SK-MEL-5 (cell line): ENCODE measurements around the gene NBEAL2. TPM values are rescaled to one million over a fixed set of nuclear protein-coding genes. Genes with fewer than 3 reads are reported as not detected.
"Not testable (repeated sequence)": the region's sequence is repeated elsewhere in the genome, so short reads cannot be mapped to it uniquely, and the experiment has no call there.

ENCODE experiments used
- DNase-seq: peaks from one replicate; pipeline ENCODE4 v3.0.0-alpha.2; 2016; ENCODE audit warnings: low read depth, low spot score
- in situ Hi-C: cut with HindIII; loops from 2 replicates; pipeline ENCODE4 v1.10.0; 2016; ENCODE audit warnings: low sequenced_read_pairs, high pct_unique_total_duplicates, low pct_unique_long_range_greater_than_20kb
- total RNA-seq: library from RNA; depleted of rRNA; stranded (reverse); fragments of >200 nt; shearing (Covaris generic); gene quantifications from 2 replicates; pipeline ENCODE4 v1.2.3, GENCODE V29; 2014

NBEAL2 gene
- total RNA-seq, 1 experiment from 2014 or later, result 6.1 TPM

DNA sequence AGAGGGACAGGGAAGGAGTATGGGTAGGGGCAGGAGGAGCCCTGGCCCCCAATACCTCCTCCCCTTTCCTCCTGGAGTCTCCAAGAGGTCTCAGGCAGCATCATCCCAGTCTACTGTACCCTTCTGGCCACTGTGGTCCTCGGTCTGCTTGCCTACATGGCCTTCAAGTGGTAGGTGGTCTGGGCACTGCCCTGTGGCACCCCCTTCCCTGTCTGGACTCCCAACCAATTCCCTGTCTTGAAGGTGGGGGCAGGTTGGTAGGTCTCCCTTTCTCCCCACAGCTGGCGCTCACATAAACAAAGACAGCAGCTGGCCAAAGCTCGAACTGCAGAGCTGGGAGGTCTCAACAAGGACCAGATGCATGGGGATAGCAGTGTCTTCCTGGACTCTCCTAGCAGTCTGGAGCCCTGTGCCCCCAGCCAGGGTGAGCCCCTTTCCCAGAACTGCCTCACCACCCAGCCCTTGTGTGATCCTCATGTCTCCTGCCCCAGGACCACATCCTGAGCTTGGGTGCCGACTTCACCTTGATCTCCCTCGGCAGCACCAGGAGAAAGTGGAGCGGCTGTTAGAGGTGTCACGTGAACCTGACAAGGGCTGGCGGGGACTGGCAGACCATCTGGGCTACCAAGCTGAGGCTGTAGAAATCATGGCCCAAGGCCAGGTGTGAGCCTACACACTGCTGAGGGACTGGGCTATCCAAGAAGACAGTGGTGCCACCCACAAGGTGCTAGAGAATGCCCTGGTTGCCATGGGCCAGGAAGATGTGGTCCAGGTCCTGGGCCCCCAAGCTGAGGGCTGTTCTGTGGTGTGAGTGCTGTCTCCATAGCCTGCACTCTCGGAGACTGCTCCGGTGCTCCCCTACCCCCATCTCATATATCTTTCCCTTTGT is 33.1 kb downstream of the NBEAL2 start:
- in situ Hi-C loops, result no loop called here

DNA sequence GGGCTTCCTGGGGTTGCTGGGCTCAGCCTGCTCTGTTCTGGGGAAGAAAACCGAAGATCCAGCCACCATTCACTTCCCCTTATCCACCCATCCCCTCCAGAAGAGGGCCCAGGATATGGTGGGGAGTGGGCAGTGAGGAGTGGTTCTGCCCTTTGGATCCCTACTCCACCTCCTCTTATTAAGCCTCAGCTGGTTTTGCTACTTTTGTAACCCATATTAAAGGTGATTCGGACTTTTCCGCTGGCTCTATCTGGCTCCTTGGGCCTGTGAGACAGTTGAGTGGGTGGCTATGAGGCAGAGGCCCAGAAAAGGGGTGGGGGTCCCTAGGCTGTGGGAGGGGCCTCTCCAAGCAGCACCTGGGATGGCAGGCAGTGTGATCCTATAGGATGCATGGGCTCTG is 33.8 kb downstream of the NBEAL2 start:
- no peak for DNase-seq
- in situ Hi-C loops, result no loop called here

More for the DNA sequence above, 33.1 kb downstream of the NBEAL2 start:
- DNase-seq, result no peak

DNA sequence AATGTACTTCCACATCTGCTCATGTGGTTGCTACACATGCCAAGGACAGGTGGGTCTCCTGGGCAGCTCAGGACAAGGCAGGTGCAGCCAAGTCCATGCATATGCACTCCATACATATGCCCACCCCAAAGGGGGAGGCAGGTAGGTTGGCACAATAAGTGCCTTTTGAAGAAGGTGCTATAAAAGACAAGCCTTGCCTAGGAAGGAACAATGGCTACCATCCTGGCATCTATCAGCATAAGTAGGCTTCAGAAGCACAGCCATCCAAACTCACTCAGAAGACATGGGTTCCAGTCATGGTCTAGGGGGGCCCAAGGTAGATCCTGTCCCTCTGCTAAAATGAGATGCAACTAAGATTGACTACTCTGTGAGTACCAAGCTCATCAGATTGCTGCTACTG is 34.6 kb downstream of the NBEAL2 start:
- in situ Hi-C loops, result no loop called here
- DNase-seq, result no peak

DNA sequence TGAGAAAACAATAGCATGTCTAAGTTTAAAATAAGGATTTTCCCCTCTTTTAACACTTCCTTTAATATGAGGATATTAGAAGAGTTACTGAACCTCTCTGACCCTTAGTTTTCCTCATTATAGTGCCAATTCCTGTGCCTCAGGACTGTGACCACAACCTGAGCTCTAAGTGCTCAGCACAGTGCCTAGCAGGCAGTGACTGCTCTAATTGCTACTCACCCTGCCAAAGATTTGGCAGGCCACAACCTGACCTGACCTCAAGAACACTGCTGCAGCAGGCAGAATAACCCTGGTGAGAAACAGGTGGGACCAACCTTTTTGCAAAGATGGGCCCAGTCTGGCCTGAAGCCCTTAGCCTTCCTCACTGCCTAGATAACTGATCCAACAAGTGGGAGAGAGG is 35.7 kb downstream of the NBEAL2 start:
- no peak for DNase-seq
- in situ Hi-C loops, result no loop called here

DNA sequence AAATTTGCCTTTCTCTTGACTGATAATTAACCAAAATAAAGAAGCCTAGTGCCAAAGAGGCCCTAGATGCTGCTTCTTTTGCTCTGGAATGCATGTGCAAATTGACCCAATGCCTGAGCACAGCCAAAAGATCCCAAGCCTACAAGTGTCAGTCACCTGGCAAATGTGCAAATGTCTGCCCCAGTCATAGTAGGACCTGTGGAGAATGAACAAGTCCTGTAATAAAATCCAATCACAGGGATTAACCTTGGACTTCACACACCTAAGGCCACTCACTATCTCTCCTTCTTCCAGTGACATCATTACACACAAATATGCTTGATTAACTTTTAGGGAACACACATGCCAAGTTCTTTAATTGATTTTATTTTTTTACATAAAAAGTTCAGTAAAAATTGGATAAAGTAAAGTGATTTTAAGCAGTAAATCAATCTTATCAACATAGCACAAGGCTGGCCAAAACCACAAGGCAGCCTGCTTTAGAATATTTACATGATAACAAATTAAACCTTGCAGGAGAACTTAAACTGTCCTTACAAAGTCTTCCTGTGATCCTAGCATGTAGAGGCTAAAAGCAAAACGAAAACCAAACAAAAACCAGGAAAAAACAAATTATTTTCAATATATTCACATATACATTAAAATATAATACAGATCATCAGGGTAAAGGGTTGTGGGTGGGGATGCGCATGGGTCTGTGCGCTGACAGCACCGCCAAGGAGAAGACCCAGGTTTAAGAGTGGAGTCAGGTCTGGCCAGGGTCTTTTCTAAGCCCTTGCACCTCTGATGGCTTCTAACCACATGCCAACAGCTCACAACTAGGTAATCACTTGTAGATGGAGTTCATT is 36.8 kb downstream of the NBEAL2 start:
- in situ Hi-C loops, result no loop called here
- no peak for DNase-seq

DNA sequence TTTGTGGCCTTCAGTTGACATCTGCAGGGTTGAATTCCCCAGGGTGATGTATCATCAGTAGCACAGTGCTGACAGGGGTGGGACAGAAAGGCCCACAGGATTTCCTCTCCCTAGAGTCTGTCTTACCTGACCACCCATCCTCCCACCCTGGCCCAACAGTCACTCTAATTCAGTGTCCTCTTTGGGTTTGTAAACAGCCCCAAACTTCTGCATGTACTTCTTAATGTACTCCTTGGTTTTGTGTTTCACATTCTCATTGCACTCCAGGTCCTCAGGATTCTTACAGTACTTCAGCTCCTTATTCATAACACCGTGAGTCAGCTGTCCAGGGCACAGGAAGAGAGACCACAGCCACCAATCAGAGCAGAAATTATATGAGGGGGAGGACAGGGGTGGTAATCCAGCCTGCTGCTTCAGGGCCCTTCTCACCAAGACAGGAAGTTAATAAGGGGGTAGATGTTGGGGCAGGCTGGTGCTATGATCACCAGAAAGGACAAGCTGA is 37.5 kb downstream of the NBEAL2 start:
- in situ Hi-C loops, result no loop called here
- DNase-seq, result no peak

DNA sequence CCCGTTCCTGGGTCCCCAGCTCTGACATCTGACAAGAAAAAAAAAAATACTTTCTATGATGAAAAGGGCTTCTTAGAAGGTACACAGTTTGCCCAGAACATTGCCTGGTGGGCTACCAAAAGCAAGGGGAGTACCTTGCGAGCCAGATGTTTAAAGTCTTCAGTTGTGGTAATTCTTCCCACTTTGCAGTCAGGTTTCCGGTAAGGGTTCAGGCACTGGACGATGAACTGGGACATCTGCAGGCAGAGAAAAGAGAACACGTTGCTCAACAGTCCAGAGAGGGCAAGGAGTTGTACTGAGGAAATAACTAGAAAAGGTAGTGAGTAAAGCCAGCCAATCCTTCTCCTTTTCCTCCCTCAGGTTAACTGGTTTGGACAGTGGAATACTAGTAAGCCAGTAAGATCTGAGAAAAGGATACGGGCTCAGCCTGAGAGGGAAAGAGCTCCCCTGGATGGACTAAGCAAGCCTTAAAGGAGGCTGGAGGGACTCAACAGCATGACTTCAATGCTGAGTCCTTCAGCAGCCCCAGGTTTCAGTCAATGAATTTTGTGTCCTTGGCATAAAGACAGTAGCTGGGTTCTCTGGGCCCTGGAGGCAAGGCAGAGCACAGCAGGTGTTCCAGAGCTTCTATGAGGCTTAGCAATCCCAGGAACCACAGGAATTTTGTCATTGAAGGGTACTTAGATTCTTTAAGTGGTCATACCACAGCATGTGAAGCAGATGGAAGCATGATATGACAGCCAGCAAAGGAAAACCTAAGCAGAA is 38.2 kb downstream of the NBEAL2 start:
- DNase-seq, result no peak
- in situ Hi-C loops, result no loop called here

DNA sequence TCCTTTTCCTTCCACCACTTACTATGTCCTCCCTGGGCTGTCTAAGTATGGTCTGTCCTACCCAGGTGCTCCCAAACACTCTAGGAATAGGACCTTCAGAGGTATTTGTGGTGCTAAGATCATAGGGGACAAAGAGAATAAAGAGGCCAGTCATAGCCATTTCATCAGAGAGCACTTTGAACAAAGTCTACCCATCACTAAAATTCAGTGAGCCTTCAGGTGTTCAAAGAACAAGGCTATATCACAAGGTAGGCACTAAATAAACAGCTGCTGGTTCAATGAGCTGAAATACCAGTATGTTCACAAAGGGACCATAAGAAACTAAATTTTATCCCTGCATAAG is 38.8 kb downstream of the NBEAL2 start:
- in situ Hi-C loops, result no loop called here
- DNase-seq, result no peak

DNA sequence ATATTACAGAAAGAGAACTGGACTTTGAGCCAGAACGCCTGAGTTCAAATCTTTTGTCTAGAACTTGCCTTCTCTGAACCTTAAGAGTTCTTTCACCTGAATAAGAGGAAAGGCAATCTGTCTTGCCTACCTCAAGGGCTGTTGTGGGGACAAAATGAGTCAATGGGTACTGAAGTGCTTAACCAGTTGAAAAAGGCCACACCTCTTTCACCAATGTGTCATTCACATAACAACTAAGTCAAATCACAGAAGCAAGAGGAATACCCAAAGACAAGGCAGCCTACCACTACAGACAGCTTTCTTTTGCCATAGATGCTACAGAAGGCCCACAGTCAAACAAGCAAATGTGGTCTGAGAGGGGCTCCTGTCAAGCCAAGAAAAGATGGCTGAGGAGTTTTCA is 39.7 kb downstream of the NBEAL2 start:
- DNase-seq, result no peak
- in situ Hi-C loops, result no loop called here

DNA sequence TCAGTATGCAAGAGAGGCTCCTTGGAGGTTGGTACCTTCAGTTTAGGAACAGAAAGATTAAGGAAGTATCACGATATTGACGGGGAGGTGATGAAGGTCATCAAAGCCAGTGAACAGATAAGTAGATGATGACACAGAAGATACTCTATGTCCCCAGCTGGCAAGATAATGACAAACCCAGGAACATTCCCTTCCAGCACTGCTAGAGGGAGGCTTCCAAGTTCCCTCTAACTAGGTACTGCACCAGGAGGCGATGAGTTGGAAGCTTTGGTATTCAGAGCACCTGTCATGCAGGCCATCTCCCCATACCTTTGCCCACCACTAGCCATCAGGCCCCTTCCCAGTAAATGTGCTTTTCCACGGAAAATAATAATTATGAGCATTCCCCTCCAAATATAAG is 40.8 kb downstream of the NBEAL2 start:
- in situ Hi-C loops, result no loop called here
- no peak for DNase-seq

DNA sequence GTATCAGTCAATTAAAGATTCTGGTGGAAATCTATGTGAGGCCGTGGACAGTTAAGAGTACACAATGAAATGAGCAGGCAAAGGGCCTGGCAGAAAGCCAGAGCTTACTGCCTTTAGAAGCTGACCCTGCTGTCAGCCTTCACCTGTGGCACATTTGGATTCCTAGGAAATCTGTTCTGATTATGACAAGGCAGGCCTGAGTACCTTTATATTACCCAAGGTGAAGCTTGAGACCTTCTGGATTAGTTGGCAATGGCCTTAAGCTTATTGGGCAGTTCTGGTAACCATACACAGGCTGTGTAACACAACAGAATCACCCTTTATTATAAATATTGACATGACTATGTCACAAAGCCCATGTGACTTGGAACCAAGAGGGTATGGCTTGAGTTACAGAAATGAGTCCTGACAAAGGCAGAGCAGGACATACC is 43.2 kb downstream of the NBEAL2 start:
- DNase-seq, result no peak
- in situ Hi-C loops, result no loop called here

DNA sequence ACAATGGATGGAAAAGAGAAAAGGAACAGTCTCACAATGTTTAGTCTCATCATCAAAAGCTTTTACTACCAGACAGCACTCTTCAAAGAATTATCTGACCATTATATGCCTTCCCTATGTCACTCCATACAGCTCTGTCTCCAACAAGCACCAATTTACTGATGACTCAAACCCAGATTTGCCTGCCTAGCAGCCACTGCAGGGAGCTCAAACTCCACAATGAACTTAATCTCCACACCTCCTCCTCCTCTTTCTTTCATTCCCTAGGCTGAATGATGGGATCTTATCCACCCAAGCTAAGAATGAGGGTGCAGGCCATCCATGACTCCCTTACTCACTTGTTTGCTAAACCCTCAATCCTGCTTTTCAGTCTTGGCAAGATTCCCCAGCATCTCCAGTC is 45.5 kb downstream of the NBEAL2 start:
- no peak for DNase-seq
- in situ Hi-C loops, result no loop called here

DNA sequence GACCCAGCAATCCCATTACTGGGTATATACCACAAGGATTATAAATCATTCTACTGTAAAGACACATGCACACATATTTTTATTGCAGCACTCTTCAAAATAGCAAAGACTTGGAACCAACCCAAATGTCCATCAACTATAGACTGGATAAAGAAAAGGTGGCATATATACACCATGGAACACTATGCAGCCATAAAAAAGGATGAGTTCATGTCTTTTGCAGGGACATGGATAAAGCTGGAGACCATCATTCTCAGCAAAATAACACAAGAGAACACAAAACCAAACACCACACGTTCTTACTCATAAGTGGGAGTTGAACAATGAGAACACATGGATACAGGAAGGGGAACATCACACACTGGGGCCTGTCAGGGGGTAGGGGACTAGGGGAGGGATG is 47.0 kb downstream of the NBEAL2 start:
- in situ Hi-C loops, DNase-seq: not testable (repeated sequence)

DNA sequence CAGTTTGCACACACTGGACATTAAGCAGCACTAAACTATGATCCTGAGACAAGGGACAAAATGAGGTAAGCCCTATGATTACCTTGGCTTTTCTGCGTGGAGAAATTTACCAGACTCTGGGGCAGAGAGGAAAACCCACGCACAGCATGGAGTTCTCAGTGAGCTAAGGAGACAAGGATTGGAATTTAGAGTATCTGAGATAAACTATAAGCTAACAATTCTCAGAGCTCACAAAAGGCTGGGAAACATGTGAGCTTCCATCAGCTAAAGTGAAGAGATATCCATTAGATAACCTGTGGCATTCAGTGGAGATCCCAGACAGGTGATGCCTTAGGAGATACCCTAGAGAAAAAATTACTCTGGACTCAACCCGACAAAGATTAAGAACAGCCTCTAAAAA is 48.7 kb downstream of the NBEAL2 start:
- no peak for DNase-seq
- in situ Hi-C loops, result no loop called here

DNA sequence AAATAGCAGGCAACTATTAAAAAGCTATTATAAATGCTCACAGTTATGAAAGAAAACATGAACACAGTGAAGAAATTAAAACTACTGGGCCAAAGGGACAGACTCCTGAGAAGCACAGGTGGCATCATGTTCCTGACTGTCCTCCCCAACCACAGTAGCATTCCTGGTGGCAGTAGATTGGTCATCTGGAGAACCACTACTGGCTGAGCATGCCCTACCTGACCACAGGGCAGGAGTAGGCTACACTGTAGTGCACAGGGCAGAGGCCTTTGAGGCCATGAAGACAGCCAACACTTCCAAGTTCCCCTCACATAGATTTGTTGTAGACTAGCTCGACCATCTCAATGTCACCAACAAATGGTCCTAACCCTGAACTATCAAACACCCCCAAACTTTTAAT is 49.2 kb downstream of the NBEAL2 start:
- in situ Hi-C loops, result no loop called here
- DNase-seq, result no peak

DNA sequence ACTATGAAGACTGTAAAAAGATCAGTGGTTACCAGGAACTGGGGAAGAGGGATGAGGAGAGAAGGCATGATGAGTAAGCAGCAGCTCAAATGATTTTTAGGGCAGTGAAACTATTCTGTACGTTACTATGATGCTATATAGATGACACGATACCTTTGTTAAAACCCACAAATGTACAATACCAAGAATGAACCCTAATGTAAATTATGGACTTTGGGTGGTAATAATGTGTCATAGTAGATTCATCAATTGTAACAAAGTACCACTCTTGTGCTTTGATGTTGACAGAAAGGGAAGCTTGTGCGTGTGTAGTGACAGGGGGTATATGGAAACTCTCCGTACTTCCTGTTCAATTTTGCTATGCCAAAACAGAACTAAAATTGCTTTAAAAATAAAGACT is 51.6 kb downstream of the NBEAL2 start:
- DNase-seq, in situ Hi-C loops: not testable (repeated sequence)

DNA sequence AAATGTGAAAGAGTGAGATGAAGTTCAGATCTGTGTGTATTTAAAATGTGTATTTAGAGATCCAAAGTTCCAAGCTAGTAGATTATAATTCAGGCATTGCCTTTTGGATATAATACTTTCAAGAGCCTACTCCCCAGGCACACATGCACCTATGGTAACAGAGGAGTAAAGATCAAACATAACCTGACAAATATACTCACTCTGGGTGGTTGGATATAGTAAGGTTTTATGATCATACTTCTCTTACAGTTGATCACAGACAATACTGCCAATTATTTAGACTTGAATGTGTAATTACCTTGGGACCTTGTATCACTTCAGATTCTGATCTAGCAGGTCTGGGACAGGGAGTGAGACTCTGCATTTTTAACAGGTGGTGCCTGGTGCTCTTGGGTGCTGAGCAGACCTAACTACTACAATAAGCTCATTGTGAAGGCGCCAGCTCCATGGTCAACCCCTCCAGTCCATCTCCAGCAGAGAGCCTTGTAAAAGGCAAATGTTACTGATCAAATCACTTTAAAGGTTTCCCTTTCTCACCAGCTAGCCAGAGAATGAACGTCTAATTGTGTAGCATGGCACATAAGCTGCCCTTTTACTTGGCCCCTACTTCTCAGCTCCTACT is 55.5 kb downstream of the NBEAL2 start:
- DNase-seq, result peak; percentile 71
- in situ Hi-C loops, result no loop called here

DNA sequence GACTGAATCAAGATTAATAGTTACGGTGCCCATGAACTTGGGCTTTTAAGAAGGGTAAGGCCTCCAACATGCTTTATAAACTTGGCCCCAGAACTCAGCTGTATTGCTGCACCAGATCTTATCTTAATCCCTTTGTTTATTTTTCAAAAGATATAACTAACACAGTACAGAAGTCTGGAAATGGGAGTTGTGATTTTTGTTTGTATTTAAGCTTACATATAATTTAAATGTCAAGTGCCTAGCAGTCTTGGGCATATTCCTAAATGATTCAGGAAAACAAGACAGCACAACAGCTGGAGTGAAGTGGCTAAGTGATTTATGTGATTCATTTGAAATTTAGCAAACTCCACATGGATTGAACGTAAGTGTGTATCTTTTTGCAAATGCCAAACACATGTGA is 56.2 kb downstream of the NBEAL2 start:
- no peak for DNase-seq
- in situ Hi-C loops, result no loop called here
